ENCODE results near the gene UROC1. TPM values are rescaled to one million over a fixed set of nuclear protein-coding genes. Genes with fewer than 3 reads are reported as not detected.

UROC1 gene
- total and polyA plus RNA-seq, 2 of the 13 experiments (the other 11 are each of a cell fraction or from before 2014, with no cell fraction given): 0.71 to 1.3 TPM

- TF ChIP-seq ZNF512B (CRISPR knock-in tag; IDR thresholded peaks at IDR 0.05; ENCODE audit: borderline replicate concordance) (no peak), YY1 (IDR thresholded peaks at IDR 0.05; ENCODE audit: insufficient read depth, insufficient replicate concordance, low read depth, low read length) (peak; percentile 1), HNF1A (IDR thresholded peaks at IDR 0.05; ENCODE audit: low read depth) (no peak), HNF1A (CRISPR knock-in tag; IDR thresholded peaks at IDR 0.05; ENCODE audit: borderline replicate concordance) (no peak), ATRX (CRISPR knock-in tag; IDR thresholded peaks at IDR 0.05; ENCODE audit: borderline replicate concordance) (no peak), ZBTB1 (CRISPR knock-in tag; IDR thresholded peaks at IDR 0.05; ENCODE audit: borderline replicate concordance) (no peak), ZNF510 (CRISPR knock-in tag; IDR thresholded peaks at IDR 0.05; ENCODE audit: low read depth) (no peak), HDAC6 (IDR thresholded peaks at IDR 0.05; ENCODE audit: low read depth, low read length) (no peak), ZSCAN20 (CRISPR knock-in tag; IDR thresholded peaks at IDR 0.05; ENCODE audit: borderline replicate concordance) (no peak), SRSF4 (IDR thresholded peaks at IDR 0.05; ENCODE audit: low read depth, low read length, poor library complexity, severe bottlenecking) (no peak), ARHGAP35 (CRISPR knock-in tag; IDR thresholded peaks at IDR 0.05; ENCODE audit: borderline replicate concordance) (no peak), ZNF354B (CRISPR knock-in tag; IDR thresholded peaks at IDR 0.05) (no peak), ZFP36L1 (CRISPR knock-in tag; IDR thresholded peaks at IDR 0.05) (no peak), ZNF703 (CRISPR knock-in tag; IDR thresholded peaks at IDR 0.05; ENCODE audit: borderline replicate concordance) (0 out of 2 replicates have a peak, but pooled peaks have one; percentile 42), ZNF180 (CRISPR knock-in tag; IDR thresholded peaks at IDR 0.05; ENCODE audit: borderline replicate concordance, low read depth) (no peak), ZBTB33 (CRISPR knock-in tag; IDR thresholded peaks at IDR 0.05) (no peak), THAP11 (CRISPR knock-in tag; IDR thresholded peaks at IDR 0.05) (no peak), CEBPZ (IDR thresholded peaks at IDR 0.05; ENCODE audit: low read length) (no peak)
These were observed 660 bp downstream of the UROC1 start (continued) for GRCh38 chr3:126516936-126517290.
